ENCODE results near the gene PCBP3. TPM values are rescaled to one million over a fixed set of nuclear protein-coding genes. Genes with fewer than 3 reads are reported as not detected.

The PCBP3 gene
- total RNA-seq, 1 donor from 2014 or later = 7.6 TPM

DNA sequence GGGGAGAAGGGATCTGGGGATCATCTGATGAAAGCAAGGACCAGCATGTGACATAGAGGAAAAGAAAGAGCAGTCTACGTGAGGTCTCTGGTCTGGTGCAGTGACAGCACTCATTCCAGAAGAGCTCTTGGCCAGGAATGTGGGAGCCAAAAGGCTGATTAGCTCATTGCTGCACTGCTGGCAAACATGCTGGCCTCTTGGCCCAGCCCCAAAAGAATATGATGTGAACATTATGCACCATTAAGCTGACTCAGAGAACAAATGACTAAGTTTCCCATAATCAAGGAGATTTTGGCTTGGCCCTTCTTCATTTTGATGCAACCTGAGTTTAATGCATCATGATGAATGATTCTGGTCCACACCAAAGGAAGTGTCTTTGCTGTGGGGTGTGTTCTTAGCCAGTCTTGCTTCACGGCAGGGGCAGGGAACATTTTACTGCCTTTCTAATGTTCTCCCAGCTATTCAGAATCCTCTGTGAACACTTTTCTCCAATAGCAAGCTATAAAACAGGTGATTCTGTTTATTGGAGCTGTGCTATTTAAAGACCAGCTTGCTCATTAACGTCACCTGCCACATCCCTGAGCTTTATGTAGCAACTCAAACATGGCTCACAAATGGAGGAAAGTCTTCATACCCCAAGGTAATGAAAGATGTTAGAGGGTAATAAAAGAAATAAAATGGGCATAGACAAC is 55.1 kb downstream of the PCBP3 start:
- TF ChIP-seq, protein P1, sequence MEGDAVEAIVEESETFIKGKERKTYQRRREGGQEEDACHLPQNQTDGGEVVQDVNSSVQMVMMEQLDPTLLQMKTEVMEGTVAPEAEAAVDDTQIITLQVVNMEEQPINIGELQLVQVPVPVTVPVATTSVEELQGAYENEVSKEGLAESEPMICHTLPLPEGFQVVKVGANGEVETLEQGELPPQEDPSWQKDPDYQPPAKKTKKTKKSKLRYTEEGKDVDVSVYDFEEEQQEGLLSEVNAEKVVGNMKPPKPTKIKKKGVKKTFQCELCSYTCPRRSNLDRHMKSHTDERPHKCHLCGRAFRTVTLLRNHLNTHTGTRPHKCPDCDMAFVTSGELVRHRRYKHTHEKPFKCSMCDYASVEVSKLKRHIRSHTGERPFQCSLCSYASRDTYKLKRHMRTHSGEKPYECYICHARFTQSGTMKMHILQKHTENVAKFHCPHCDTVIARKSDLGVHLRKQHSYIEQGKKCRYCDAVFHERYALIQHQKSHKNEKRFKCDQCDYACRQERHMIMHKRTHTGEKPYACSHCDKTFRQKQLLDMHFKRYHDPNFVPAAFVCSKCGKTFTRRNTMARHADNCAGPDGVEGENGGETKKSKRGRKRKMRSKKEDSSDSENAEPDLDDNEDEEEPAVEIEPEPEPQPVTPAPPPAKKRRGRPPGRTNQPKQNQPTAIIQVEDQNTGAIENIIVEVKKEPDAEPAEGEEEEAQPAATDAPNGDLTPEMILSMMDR (IDR thresholded peaks at IDR 0.05) = no peak
- Mint-ChIP-seq H3K27ac (ENCODE audit: unreplicated experiment) (no peak overlapping the region), H3K9me3 (ENCODE audit: unreplicated experiment) (no peaks in the 10 kb centered on the region), H3K27me3 (ENCODE audit: unreplicated experiment) (peaks cover 11% of the 10 kb centered on the region), H3K36me3 (ENCODE audit: unreplicated experiment) (no peaks in the 10 kb centered on the region), H3K4me1 (ENCODE audit: unreplicated experiment) (peaks cover 10% of the 10 kb centered on the region), H3K4me3 (ENCODE audit: unreplicated experiment) (no peak overlapping the region)
- DNase-seq (ENCODE audit: extremely low spot score, unreplicated experiment) = no peak

DNA sequence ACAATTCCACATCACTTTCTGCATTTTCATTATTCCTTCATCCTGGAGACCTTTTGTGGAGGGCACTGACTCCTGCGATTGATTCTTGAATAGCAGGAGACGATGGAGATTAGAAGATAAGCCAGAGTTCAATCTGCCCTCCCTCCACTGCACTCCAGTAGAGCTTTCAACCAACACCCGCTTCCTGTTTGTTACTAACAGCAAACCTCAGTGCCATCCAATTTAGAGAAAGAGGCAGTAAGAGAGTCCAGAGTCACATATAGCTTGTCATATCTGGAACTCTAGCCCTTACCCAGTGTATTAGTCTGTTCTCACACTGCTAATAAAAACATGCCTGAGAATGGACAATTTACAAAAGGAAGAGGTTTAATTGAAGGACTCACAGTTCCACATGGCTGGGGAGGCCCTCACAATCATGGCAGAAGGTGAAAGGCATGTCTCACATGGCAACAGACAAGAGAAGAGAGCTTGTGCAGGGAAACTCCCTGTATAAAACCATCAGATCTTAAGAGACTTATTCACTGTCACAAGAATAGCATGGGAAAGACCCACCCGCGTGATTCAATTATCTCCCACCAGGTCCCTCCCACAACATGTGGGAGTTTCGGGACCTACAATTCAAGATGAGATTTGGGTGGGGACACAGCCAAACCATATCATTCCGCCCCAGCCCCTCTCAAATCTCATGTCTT is 55.9 kb downstream of the PCBP3 start:
- no peak overlapping the region for H3K27ac Mint-ChIP-seq (ENCODE audit: unreplicated experiment)
- peaks cover 10% of the 10 kb centered on the region for H3K4me1 Mint-ChIP-seq (ENCODE audit: unreplicated experiment)
- no peak for DNase-seq (ENCODE audit: extremely low spot score, unreplicated experiment)
- H3K27me3 Mint-ChIP-seq (ENCODE audit: unreplicated experiment) = peaks cover 9% of the 10 kb centered on the region
- no peak overlapping the region for H3K4me3 Mint-ChIP-seq (ENCODE audit: unreplicated experiment)
- TF ChIP-seq, protein P1 (IDR thresholded peaks at IDR 0.05) = no peak
- H3K9me3 Mint-ChIP-seq (ENCODE audit: unreplicated experiment) = no peaks in the 10 kb centered on the region
- H3K36me3 Mint-ChIP-seq (ENCODE audit: unreplicated experiment) = no peaks in the 10 kb centered on the region

DNA sequence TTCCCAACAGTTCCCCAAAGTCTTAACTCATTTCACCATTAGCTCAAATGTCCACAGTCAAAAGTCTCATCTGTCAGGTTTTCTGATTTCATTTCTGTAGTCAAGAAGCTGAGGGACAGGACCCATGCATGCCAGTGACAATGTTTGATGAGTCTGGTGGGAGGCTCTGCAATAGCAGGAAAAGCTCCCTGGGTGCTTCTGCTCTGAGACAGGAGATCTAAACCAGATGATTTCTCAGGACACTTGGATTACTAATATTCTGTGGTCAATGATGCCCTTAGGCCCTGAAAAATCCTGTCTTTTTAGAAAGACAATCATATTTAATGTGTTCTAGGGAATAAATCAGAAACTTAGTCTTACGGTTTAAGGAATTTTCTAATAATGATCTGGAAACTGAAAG is 56.4 kb downstream of the PCBP3 start:
- TF ChIP-seq, protein P1 (IDR thresholded peaks at IDR 0.05) = no peak
- no peaks in the 10 kb centered on the region for H3K36me3 Mint-ChIP-seq (ENCODE audit: unreplicated experiment)
- no peaks in the 10 kb centered on the region for H3K9me3 Mint-ChIP-seq (ENCODE audit: unreplicated experiment)
- H3K27ac Mint-ChIP-seq (ENCODE audit: unreplicated experiment) = no peak overlapping the region
- H3K4me1 Mint-ChIP-seq (ENCODE audit: unreplicated experiment) = peaks cover 10% of the 10 kb centered on the region
- H3K4me3 Mint-ChIP-seq (ENCODE audit: unreplicated experiment) = no peak overlapping the region
- no peak for DNase-seq (ENCODE audit: extremely low spot score, unreplicated experiment)
- H3K27me3 Mint-ChIP-seq (ENCODE audit: unreplicated experiment) = peaks cover 9% of the 10 kb centered on the region

DNA sequence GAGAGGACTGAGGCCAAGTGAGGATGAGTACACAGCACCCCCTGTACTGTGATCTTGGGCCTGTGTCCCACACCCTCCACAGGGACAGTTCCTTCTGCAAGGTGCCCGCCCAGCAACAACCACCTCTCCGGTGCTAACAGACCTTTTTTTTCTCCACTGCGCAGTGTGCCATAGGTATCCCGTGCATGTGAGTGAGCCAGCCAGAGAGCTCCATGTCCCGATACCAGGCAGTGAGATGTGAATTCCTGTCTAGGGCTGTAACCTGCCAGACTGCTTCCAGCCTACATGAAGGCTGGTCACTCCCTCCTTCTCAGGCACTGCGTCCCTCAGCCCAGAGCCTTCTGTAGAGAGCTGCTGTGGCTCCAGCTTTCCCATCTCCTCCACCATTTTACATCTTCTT is 56.9 kb downstream of the PCBP3 start:
- H3K36me3 Mint-ChIP-seq (ENCODE audit: unreplicated experiment) = no peaks in the 10 kb centered on the region
- TF ChIP-seq, protein P1 (IDR thresholded peaks at IDR 0.05) = no peak
- peaks cover 7% of the 10 kb centered on the region for H3K27me3 Mint-ChIP-seq (ENCODE audit: unreplicated experiment)
- H3K4me3 Mint-ChIP-seq (ENCODE audit: unreplicated experiment) = no peak overlapping the region
- H3K4me1 Mint-ChIP-seq (ENCODE audit: unreplicated experiment) = peaks cover 10% of the 10 kb centered on the region
- no peak overlapping the region for H3K27ac Mint-ChIP-seq (ENCODE audit: unreplicated experiment)
- no peaks in the 10 kb centered on the region for H3K9me3 Mint-ChIP-seq (ENCODE audit: unreplicated experiment)
- DNase-seq (ENCODE audit: extremely low spot score, unreplicated experiment) = no peak

DNA sequence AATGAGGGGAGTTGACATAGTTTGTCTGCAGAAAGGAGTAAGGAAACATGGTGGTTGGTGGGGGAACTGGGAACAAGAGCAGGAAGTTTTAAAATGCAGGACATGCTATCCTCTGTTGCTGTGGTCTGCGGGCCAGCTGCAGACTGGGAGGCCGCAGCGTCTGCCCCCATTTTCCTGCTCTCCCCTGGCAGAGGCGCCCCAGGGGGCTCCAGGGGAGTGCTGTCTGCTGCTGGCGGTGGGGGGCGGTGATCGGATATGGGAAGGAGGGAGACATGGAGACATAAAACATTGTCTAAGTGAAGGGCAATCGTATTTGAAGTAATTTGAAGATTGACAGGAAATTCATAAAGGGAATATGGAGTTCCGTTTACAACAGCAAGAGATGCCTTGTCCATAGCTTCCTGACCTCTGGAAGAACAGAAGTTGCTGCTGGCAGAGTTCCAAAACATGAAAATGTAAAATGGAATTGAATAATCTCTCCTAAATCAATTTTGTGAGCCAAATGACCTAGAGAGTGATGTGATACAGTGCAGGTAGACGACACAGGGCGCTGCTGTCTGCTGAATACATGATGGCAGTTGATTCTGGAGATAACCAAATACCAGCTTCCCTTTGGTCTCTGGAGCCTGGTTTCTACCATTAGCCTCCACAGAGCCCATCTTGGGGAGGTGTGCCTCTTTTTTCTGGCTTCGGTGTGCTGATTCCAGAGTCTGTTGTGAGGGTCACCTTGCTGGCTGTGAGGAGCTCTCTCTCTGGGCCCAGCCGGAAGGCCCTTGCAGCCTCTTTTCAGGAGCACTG is 61.0 kb downstream of the PCBP3 start:
- peaks cover 3% of the 10 kb centered on the region for H3K4me1 Mint-ChIP-seq (ENCODE audit: unreplicated experiment)
- TF ChIP-seq, protein P1 (IDR thresholded peaks at IDR 0.05) = no peak
- H3K4me3 Mint-ChIP-seq (ENCODE audit: unreplicated experiment) = no peak overlapping the region
- no peaks in the 10 kb centered on the region for H3K36me3 Mint-ChIP-seq (ENCODE audit: unreplicated experiment)
- no peak for DNase-seq (ENCODE audit: extremely low spot score, unreplicated experiment)
- H3K27me3 Mint-ChIP-seq (ENCODE audit: unreplicated experiment) = peaks cover 5% of the 10 kb centered on the region
- H3K27ac Mint-ChIP-seq (ENCODE audit: unreplicated experiment) = no peak overlapping the region
- no peaks in the 10 kb centered on the region for H3K9me3 Mint-ChIP-seq (ENCODE audit: unreplicated experiment)
